NCI-H82 (cell line): ENCODE measurements around the gene TMEM107.

Source experiments
- DNase-seq: peaks from one replicate; lab custom pipeline; 2025; lab: John Stamatoyannopoulos, UW

The TMEM107 gene

GRCh38 chr17:8137645-8138373, 38.4 kb downstream of the TMEM107 start:
- no peak for DNase-seq

- DNase-seq = no peak
Observed at GRCh38 chr17:8133941-8134340, 42.2 kb downstream of the TMEM107 start.

- peak; percentile 45 for DNase-seq
Observed at GRCh38 chr17:8133399-8133798, 42.8 kb downstream of the TMEM107 start.

- DNase-seq = no peak
Observed at GRCh38 chr17:8131844-8132441, 44.2 kb downstream of the TMEM107 start.

- no peak for DNase-seq
Observed at GRCh38 chr17:8128125-8128784, 47.9 kb downstream of the TMEM107 start.

- peak; percentile 89 for DNase-seq
Observed at GRCh38 chr17:8126491-8127066, 49.6 kb downstream of the TMEM107 start.

- peak; percentile 89 for DNase-seq
Observed at GRCh38 chr17:8125947-8126490, 50.2 kb downstream of the TMEM107 start.

GRCh38 chr17:8125154-8125946, 50.8 kb downstream of the TMEM107 start:
- peak; percentile 95 for DNase-seq

GRCh38 chr17:8124350-8125153, 51.6 kb downstream of the TMEM107 start:
- peak; percentile 76 for DNase-seq

- peak; percentile 89 for DNase-seq
Observed at GRCh38 chr17:8123695-8124349, 52.4 kb downstream of the TMEM107 start, which contains the start of gene HES7. TSS of gene HES7 (minus strand) at chr17:8124106. CDS start at chr17:8124084, 22 bp downstream.

- peak; percentile 63 for DNase-seq
Observed at GRCh38 chr17:8122924-8123694, 53.1 kb downstream of the TMEM107 start.
